Right renal pelvis (tissue), 4 donors: ENCODE data around the gene MBTPS2. TPM values are rescaled to one million over a fixed set of nuclear protein-coding genes. Genes with fewer than 3 reads are reported as not detected.
"Not testable (repeated sequence)": the region's sequence is repeated elsewhere in the genome, so short reads cannot be mapped to it uniquely, and the experiment has no call there.

Source experiments
- DNase-seq, 4 donors: peaks; one replicate each; pipeline ENCODE4 v3.0.0-alpha.2; 2013; ENCODE audit warnings: low read depth in 4 of 4, low spot score in 3 of 4, missing footprints in 1 of 4
- polyA plus RNA-seq, 4 donors: library from polyadenylated mRNA; unstranded; fragments of 120-200 nt; gene quantifications; one replicate each; pipeline ENCODE4 v1.2.1, GENCODE V29; 2013; ENCODE audit not compliant: insufficient read length in 4 of 4

MBTPS2 gene
- polyA plus RNA-seq, 4 donors: 32.9 to 39.9 (median 36.6) TPM

- DNase-seq: no peak
These were observed 16.6 kb downstream of the MBTPS2 start, which contains the start of gene YY2 for GRCh38 chrX:21855937-21856415. Gene YY2, plus strand, starts transcription at chrX:21855987. Its CDS starts 498 bp downstream, at chrX:21856485.

- DNase-seq: no peak
These were observed 17.1 kb downstream of the MBTPS2 start for GRCh38 chrX:21856504-21856903.

- no peak for DNase-seq
These were observed 23.8 kb downstream of the MBTPS2 start for GRCh38 chrX:21863241-21863640.

GRCh38 chrX:21865436-21865835 is 26.0 kb downstream of the MBTPS2 start:
- no peak for DNase-seq

- no peak for DNase-seq
These were observed 31.1 kb downstream of the MBTPS2 start for GRCh38 chrX:21870494-21870893.

- DNase-seq: no peak
These were observed 33.8 kb downstream of the MBTPS2 start for GRCh38 chrX:21873063-21873775.

GRCh38 chrX:21874182-21874581 is 34.8 kb downstream of the MBTPS2 start:
- not testable (repeated sequence) for DNase-seq

- DNase-seq: no peak
These were observed 35.6 kb downstream of the MBTPS2 start for GRCh38 chrX:21875013-21875412.

GRCh38 chrX:21881881-21882574 is 42.6 kb downstream of the MBTPS2 start:
- no peak for DNase-seq

- no peak for DNase-seq
These were observed 43.8 kb downstream of the MBTPS2 start for GRCh38 chrX:21883258-21883657.

- DNase-seq: no peak
These were observed 46.2 kb downstream of the MBTPS2 start for GRCh38 chrX:21885568-21885967.

GRCh38 chrX:21905313-21905712 is 65.9 kb downstream of the MBTPS2 start:
- DNase-seq: no peak

GRCh38 chrX:21905953-21906352 is 66.5 kb downstream of the MBTPS2 start:
- no peak for DNase-seq

GRCh38 chrX:21907260-21907659 is 67.8 kb downstream of the MBTPS2 start:
- DNase-seq: peak in 2 of 4 donors; percentile 11 to 37

GRCh38 chrX:21911481-21911880 is 72.1 kb downstream of the MBTPS2 start:
- DNase-seq: no peak

GRCh38 chrX:21912220-21912619 is 72.8 kb downstream of the MBTPS2 start:
- no peak for DNase-seq

- DNase-seq: no peak
These were observed 73.6 kb downstream of the MBTPS2 start for GRCh38 chrX:21912989-21913388.

GRCh38 chrX:21926116-21926515 is 86.7 kb downstream of the MBTPS2 start:
- DNase-seq: no peak

GRCh38 chrX:21926527-21927278 is 87.3 kb downstream of the MBTPS2 start:
- DNase-seq: no peak

GRCh38 chrX:21929209-21929608 is 89.8 kb downstream of the MBTPS2 start:
- no peak for DNase-seq

GRCh38 chrX:21930986-21931385 is 91.6 kb downstream of the MBTPS2 start:
- no peak for DNase-seq
